ENCODE results near the gene TGOLN2. TPM values are rescaled to one million over a fixed set of nuclear protein-coding genes. Genes with fewer than 3 reads are reported as not detected.

Gene TGOLN2
- total and polyA plus RNA-seq, 2 of the 13 experiments (the other 11 are each of a cell fraction or from before 2014, with no cell fraction given): 99.6 to 155 TPM

DNA sequence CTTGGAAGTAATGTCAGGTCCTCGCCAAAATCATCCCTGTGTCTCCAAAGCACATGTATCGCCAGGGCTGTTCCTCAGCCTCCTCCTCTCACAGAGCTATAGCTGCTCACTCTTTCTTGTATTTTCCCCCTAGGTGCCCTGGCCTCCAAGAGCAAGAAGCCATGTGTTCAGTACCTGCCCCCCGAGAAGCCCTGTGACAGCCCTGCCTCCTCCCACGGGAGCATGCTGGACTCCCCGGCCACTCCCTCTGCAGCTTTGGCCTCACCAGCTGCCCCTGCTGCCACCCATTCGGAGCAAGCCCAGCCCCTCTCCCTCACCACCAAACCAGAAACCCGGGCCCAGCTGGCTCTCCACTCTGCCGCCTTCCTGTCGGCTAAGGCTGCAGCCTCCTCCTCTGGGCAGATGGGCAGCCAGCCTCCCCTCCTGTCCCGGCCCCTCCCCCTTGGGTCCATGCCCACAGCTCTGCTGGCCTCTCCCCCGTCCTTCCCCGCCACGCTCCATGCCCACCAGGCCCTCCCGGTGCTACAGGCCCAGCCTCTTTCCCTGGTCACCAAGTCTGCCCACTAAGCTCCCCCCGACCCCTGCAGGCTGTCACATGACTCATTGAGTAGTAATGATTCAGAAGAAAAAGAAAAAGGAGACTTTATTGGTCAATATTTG lies 18.8 kb downstream of the TGOLN2 start (continued):
- TF ChIP-seq NR2F1 (CRISPR knock-in tag; IDR thresholded peaks at IDR 0.05): 0 out of 4 replicates have a peak, but pooled peaks of 1 of the 2 experiments have one; percentile 38
- no peak for TF ChIP-seq ZNF142 (CRISPR knock-in tag; IDR thresholded peaks at IDR 0.05)
- TF ChIP-seq DPF2 (CRISPR knock-in tag; IDR thresholded peaks at IDR 0.05; ENCODE audit: borderline replicate concordance, low read depth): no peak
- TF ChIP-seq GRHL1 (CRISPR knock-in tag; conservative IDR thresholded peaks at IDR 0.05): no peak
- no peak for TF ChIP-seq HOMEZ (CRISPR knock-in tag; IDR thresholded peaks at IDR 0.05; ENCODE audit: low read depth)
- peak; percentile 75 for TF ChIP-seq PTBP1 (IDR thresholded peaks at IDR 0.05; ENCODE audit: low read depth, low read length, poor library complexity, severe bottlenecking)
- no peak for TF ChIP-seq SATB2 (CRISPR knock-in tag; IDR thresholded peaks at IDR 0.05)
- TF ChIP-seq CBX5 (CRISPR knock-in tag; IDR thresholded peaks at IDR 0.05; ENCODE audit: borderline replicate concordance): no peak
- TF ChIP-seq ZNF317 (CRISPR knock-in tag; IDR thresholded peaks at IDR 0.05): no peak
- peak; percentile 33; the same call in 1 of the 2 replicates for TF ChIP-seq PATZ1 (CRISPR knock-in tag; IDR thresholded peaks at IDR 0.05)
- no peak for TF ChIP-seq TSC22D2 (CRISPR knock-in tag; IDR thresholded peaks at IDR 0.05; ENCODE audit: borderline replicate concordance)
- no peak for TF ChIP-seq ZNF441 (CRISPR knock-in tag; IDR thresholded peaks at IDR 0.05; ENCODE audit: borderline replicate concordance)
- no peak for TF ChIP-seq ZNF468 (CRISPR knock-in tag; IDR thresholded peaks at IDR 0.05)
- TF ChIP-seq, protein P1, sequence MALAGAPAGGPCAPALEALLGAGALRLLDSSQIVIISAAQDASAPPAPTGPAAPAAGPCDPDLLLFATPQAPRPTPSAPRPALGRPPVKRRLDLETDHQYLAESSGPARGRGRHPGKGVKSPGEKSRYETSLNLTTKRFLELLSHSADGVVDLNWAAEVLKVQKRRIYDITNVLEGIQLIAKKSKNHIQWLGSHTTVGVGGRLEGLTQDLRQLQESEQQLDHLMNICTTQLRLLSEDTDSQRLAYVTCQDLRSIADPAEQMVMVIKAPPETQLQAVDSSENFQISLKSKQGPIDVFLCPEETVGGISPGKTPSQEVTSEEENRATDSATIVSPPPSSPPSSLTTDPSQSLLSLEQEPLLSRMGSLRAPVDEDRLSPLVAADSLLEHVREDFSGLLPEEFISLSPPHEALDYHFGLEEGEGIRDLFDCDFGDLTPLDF (CRISPR knock-in tag; IDR thresholded peaks at IDR 0.05): no peak

All from HepG2 (cell line).